IMR-90 (cell line): Measurements from ENCODE around the gene REST.

Experiments used
- CEBPB ChIP-seq: IDR thresholded peaks from 2 replicates; pipeline ENCODE4 v1.6.1; 2012; ENCODE audit warnings: low read depth, low read length, improper control_type of control experiment
- CHD1 ChIP-seq: IDR thresholded peaks from 2 replicates; pipeline ENCODE4 v1.6.1; 2012; ENCODE audit warnings: low read depth, low read length, improper control_type of control experiment
- FOS ChIP-seq: fragments of 150-350 bp; IDR thresholded peaks from 2 replicates; pipeline ENCODE4 v1.6.1; 2016; ENCODE audit warnings: low read depth, low read length
- MAFK ChIP-seq: IDR thresholded peaks from 2 replicates; pipeline ENCODE4 v1.6.1; 2012; ENCODE audit warnings: low read depth, low read length, improper control_type of control experiment
- MXI1 ChIP-seq: IDR thresholded peaks from 2 replicates; pipeline ENCODE4 v1.6.1; 2012; ENCODE audit warnings: low read depth, mild to moderate bottlenecking, low read length, moderate library complexity, borderline replicate concordance
- NFE2L2 ChIP-seq: fragments of 150-350 bp; IDR thresholded peaks from 2 replicates; pipeline ENCODE4 v1.6.1; 2016; ENCODE audit warnings: low read depth, mild to moderate bottlenecking, low read length
- POLR2A ChIP-seq: IDR thresholded peaks from 2 replicates; pipeline ENCODE4 v1.6.1; 2012; ENCODE audit warnings: mild to moderate bottlenecking, low read depth, low read length
- RAD21 ChIP-seq: IDR thresholded peaks from 2 replicates; pipeline ENCODE4 v1.6.1; 2012; ENCODE audit warnings: low read length, improper control_type of control experiment
- RCOR1 ChIP-seq: IDR thresholded peaks from 2 replicates; pipeline ENCODE4 v1.6.1; 2012; ENCODE audit warnings: mild to moderate bottlenecking, low read length, improper control_type of control experiment; ENCODE audit not compliant: insufficient replicate concordance
- RFX5 ChIP-seq: IDR thresholded peaks from 2 replicates; pipeline ENCODE4 v1.8.0; 2012; ENCODE audit warnings: low read depth, mild to moderate bottlenecking, low read length, moderate library complexity
- SMC3 ChIP-seq: fragments of 150-350 bp; IDR thresholded peaks from 2 replicates; pipeline ENCODE4 v1.6.1; 2016; ENCODE audit warnings: low read depth, mild to moderate bottlenecking, antibody characterized with exemption, low read length, moderate library complexity
- TF ChIP-seq, protein P1 (sequence below): conservative IDR thresholded peaks from 2 replicates; pipeline ENCODE4 v1.5.1; 2012; ENCODE audit warnings: mild to moderate bottlenecking, low read depth, low read length, improper control_type of control experiment
- TF ChIP-seq, protein P2 (sequence below): fragments of 150-350 bp; IDR thresholded peaks from 2 replicates; pipeline ENCODE4 v1.6.1; 2017; ENCODE audit warnings: mild to moderate bottlenecking, antibody characterized with exemption, low read length, low read depth
- TF ChIP-seq, protein P3 (sequence below): fragments of 150-350 bp; IDR thresholded peaks from 2 replicates; pipeline ENCODE4 v1.6.1; 2016; ENCODE audit warnings: low read depth, mild to moderate bottlenecking, low read length, moderate library complexity, borderline replicate concordance

DNA sequence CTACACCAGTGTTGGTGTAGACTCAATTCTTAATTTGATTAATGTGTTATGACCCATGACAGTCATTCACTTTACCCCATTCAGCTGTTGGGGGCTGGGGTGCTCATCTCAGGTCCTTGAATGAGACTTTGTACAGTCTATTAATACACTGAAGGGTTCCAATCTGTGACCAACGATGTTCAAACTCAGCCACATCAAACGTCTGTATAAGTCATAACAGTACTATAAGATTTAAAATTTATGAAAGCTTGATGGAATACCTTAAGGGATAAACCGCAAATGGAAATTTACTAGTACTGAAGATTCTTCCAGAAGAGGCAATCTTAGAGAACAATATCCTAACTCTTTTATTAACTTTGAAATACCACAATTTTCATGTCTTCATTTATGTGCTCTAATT lies 33.7 kb downstream of the REST start:
- TF ChIP-seq POLR2A (no peak), RCOR1 (no peak), SMC3 (no peak), CEBPB (no peak), MXI1 (no peak), RAD21 (no peak), FOS (no peak), RFX5 (no peak), MAFK (no peak), NFE2L2 (no peak), CHD1 (no peak)
- TF ChIP-seq, protein P1, sequence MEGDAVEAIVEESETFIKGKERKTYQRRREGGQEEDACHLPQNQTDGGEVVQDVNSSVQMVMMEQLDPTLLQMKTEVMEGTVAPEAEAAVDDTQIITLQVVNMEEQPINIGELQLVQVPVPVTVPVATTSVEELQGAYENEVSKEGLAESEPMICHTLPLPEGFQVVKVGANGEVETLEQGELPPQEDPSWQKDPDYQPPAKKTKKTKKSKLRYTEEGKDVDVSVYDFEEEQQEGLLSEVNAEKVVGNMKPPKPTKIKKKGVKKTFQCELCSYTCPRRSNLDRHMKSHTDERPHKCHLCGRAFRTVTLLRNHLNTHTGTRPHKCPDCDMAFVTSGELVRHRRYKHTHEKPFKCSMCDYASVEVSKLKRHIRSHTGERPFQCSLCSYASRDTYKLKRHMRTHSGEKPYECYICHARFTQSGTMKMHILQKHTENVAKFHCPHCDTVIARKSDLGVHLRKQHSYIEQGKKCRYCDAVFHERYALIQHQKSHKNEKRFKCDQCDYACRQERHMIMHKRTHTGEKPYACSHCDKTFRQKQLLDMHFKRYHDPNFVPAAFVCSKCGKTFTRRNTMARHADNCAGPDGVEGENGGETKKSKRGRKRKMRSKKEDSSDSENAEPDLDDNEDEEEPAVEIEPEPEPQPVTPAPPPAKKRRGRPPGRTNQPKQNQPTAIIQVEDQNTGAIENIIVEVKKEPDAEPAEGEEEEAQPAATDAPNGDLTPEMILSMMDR, result no peak
- TF ChIP-seq, protein P2, sequence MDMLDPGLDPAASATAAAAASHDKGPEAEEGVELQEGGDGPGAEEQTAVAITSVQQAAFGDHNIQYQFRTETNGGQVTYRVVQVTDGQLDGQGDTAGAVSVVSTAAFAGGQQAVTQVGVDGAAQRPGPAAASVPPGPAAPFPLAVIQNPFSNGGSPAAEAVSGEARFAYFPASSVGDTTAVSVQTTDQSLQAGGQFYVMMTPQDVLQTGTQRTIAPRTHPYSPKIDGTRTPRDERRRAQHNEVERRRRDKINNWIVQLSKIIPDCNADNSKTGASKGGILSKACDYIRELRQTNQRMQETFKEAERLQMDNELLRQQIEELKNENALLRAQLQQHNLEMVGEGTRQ, result no peak
- TF ChIP-seq, protein P3, sequence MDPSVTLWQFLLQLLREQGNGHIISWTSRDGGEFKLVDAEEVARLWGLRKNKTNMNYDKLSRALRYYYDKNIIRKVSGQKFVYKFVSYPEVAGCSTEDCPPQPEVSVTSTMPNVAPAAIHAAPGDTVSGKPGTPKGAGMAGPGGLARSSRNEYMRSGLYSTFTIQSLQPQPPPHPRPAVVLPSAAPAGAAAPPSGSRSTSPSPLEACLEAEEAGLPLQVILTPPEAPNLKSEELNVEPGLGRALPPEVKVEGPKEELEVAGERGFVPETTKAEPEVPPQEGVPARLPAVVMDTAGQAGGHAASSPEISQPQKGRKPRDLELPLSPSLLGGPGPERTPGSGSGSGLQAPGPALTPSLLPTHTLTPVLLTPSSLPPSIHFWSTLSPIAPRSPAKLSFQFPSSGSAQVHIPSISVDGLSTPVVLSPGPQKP, result no peak
